ENCODE data around the gene NR2C2AP.
"Not testable (repeated sequence)": the region's sequence is repeated elsewhere in the genome, so short reads cannot be mapped to it uniquely, and the experiment has no call there.

The NR2C2AP gene

GRCh38 chr19:19179548-19180441 lies 23.4 kb downstream of the NR2C2AP start:
- DNase-seq = no peak

GRCh38 chr19:19176950-19177349 lies 26.3 kb downstream of the NR2C2AP start:
- DNase-seq = no peak

GRCh38 chr19:19173243-19173642 lies 30.0 kb downstream of the NR2C2AP start:
- DNase-seq = not testable (repeated sequence)

GRCh38 chr19:19171821-19172532 lies 31.2 kb downstream of the NR2C2AP start:
- DNase-seq = no peak

DNA sequence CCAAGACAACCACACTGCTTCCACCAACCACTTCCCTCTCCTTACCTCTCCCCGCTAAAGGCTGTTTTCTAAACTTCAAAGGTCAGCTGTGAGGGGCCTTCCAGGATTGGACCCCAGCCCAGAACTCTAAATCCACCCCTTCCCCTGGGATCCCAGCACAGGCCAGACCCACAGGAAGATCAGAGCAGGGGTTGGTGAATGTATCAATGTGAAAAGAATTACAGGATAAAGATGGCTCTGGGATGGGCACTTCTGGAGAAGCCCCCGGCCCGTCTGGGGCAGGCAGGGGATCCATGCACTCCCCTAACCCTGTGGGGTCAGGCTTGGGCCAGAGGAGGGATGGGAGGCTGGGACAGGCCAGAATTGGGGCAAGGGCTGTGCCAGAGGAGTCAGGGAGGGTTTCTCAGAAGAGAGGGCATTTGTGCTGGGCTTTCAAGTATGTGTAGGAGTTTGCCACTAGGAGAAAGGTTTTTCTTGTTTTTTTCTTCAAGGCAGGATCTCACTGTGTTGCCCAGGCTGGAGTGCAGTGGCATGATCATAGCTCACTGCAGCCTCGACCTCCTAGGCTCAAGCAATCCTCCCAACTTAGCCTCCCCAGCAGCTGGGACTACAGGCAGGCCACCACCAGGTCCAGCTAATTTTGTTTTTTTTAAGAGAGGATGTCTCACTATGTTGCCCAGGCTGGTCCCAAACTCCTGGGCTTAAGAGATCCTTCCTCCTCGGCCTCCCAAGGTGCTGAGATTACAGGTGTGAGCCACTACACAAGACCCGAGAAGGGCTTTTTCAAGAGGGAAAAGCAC lies 32.1 kb downstream of the NR2C2AP start:
- no peak for DNase-seq

DNA sequence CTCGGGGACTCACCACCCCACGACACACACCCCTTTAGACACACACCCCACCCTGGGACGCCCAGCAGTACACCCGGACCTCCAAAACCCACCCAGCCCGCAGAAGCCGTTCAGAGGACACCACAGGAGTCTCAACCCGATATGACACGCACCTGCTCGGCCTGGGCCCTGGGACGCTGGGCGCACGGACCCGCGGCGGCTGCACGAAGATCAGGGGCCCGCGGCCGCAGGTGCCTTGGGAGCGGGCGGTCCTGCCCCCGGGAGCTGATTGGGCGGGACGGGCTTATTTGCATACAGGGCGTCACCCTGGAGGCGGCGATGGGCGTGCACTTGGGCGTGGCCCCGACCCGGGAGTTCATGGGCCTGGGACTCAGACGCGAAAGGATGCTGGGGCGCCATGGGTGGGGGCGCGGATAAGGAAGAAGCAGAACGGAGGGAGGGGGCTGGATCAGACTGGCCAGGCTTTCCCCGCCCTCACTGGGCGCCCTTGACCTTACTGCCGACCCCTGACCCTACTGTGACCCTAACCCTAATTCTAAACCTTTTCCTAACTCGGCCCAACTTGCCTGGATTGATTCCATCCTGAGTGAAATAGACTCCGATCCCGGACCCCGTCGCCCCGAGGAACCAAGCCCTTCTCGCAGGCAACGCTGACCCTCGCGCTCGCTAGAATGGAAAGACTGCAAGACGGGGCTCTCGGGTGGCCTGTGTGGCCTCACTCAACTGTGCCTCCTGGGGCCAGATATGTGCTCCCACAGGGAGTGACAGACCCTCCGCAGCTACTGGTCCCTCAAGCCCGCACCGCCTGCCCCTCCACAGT lies 33.0 kb downstream of the NR2C2AP start, which contains the start of gene MEF2B:
Gene MEF2B, minus strand, starts transcription at position 211 of the 820 bp plus-strand sequence. CDS start 19,528 bp downstream, outside the sequence.
- peak; percentile 52 for DNase-seq

GRCh38 chr19:19169236-19170052 lies 33.8 kb downstream of the NR2C2AP start:
- DNase-seq = no peak

GRCh38 chr19:19167612-19168011 lies 35.6 kb downstream of the NR2C2AP start:
- no peak for DNase-seq

DNA sequence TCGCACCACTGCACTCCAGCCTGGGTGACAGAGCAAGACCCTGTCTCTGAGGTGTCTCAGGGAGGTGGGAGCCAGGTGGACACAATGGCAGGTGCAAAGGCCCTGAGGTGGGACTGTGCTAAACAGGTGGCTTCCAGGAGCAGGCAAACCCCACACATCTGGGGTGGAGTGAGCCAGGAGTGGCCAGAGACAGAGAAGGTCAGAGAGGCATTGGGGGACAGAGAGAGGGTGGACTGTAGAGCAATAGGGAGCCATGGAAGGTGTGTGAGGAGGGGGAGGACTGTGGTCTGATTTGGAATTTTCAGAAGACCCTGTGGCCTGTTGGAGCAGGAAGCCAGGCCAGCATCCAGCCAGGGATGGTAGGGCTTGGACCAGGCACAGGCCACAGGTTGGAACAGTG lies 37.8 kb downstream of the NR2C2AP start:
- DNase-seq = no peak

GRCh38 chr19:19162495-19162894 lies 40.7 kb downstream of the NR2C2AP start:
- no peak for DNase-seq

- no peak for DNase-seq
Measured at GRCh38 chr19:19160461-19161035, 42.7 kb downstream of the NR2C2AP start.

- no peak for DNase-seq
Measured at GRCh38 chr19:19159534-19159933, 43.7 kb downstream of the NR2C2AP start.

- DNase-seq = no peak
Measured at GRCh38 chr19:19157808-19158207, 45.4 kb downstream of the NR2C2AP start.

GRCh38 chr19:19155495-19156219 lies 47.6 kb downstream of the NR2C2AP start:
- no peak for DNase-seq

GRCh38 chr19:19154768-19155494 lies 48.3 kb downstream of the NR2C2AP start:
- DNase-seq = no peak

DNA sequence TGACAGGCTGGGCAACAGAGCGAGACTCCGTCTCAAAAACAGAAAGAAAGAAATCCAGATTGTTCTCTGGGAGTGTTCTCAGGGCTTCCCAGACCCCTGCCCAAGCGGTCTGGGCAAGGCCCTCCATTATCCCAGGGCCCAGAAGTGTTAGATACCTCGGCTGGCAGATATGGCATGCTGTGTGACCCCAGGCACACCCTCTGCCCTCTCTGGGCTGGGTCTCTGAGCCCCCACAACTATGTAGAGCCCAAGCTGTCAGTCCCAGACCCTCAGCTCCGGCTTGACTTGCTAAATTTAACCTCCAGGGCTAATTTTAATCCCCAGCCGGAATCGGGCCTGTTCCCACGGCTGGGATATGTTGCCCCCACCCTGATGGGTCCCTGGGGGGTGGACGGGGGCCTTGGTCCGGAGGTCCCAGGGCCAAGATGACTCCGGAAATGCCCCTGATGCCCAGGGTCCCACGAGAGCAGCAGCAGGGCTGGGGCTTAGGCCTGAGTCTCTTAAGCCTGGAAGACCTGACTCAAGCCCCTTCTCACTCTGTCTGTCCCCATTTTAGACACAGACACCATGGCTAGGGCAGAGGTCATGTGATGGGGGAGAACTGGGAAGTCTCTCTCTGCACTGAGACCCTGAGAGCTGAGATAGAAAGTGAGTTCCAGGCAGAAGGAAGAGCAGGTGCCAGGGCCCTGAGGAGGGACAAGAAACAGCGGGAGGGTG lies 50.4 kb downstream of the NR2C2AP start:
- DNase-seq = no peak

DNA sequence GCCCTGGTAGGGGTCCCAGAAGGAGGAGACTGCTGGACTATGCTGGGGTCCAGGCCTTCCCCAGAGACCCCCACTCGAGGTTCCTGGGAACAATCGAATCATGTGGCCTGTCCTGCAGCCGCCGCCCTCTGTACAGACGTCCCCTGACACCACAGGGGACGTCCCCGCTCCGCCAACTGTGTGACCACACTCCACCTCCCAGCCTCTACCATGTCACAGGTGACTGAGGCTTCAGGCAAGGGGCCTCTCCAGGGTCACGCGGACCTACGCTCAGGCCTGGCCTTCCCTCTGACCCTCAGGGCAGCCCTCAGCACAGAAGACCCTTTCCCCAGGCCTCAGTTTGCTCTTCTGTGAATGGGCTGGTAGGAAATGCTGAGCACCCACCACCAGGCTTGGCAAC lies 51.8 kb downstream of the NR2C2AP start:
- DNase-seq = no peak
